Ovary (tissue), 9 donors: ENCODE results near the gene NFYC. TPM values are rescaled to one million over a fixed set of nuclear protein-coding genes. Genes with fewer than 3 reads are reported as not detected.

Source experiments
- DNase-seq, 5 donors: peaks; one replicate each; pipeline ENCODE4 v3.0.0-alpha.2; 2019 to 2020
- H3K27ac ChIP-seq, 2 donors: fragments of 200-600 bp; one replicate each; pipeline versions ENCODE4 v1.5.1 to v1.8.0; 2019 to 2022
- H3K27me3 ChIP-seq: fragments of 200-600 bp; one replicate; pipeline ENCODE4 v1.8.0; 2022
- H3K36me3 ChIP-seq: fragments of 200-600 bp; sonication (generic); one replicate; pipeline ENCODE4 v1.5.1; 2019
- H3K4me1 ChIP-seq: one replicate; pipeline ENCODE4 v1.8.1; 2013; ENCODE audit warnings: mild to moderate bottlenecking, moderate library complexity; ENCODE audit not compliant: insufficient read depth
- H3K4me3 ChIP-seq: fragments of 200-600 bp; sonication (generic); one replicate; pipeline ENCODE4 v1.5.1; 2017
- H3K9me3 ChIP-seq, 2 donors: fragments of 200-600 bp in 1 of 2; sonication (generic) in 1 of 2; one replicate each; pipeline versions ENCODE4 v1.5.1 to v1.8.1; 2013 to 2019; ENCODE audit warnings: mild to moderate bottlenecking in 1 of 2, moderate library complexity in 1 of 2
- CTCF ChIP-seq, 3 donors: fragments of 450-650 bp in 2 of 3; fragments of 200-600 bp in 1 of 3; IDR thresholded peaks; one replicate each; pipeline versions ENCODE4 v1.5.1 to v1.8.0; 2016 to 2022; ENCODE audit warnings: antibody characterized with exemption in 3 of 3, mild to moderate bottlenecking in 1 of 3
- EP300 ChIP-seq: sonication (generic); formaldehyde crosslinking; IDR thresholded peaks from one replicate; pipeline ENCODE4 v1.6.1; 2017; ENCODE audit warnings: antibody characterized with exemption
- POLR2A ChIP-seq: fragments of 450-650 bp; IDR thresholded peaks from one replicate; pipeline ENCODE4 v1.6.1; 2017; ENCODE audit warnings: antibody characterized with exemption, mild to moderate bottlenecking, moderate library complexity
- WGBS, 3 donors: extraction: QIAGEN DNeasy Blood & Tissue Kit in 1 of 3; methylation state at CpG; one replicate each; pipeline versions ENCODE4 v1.1.5 to v1.1.7; 2013 to 2017; 5-methylcytosine and 5-hydroxymethylcytosine counted together
- intact Hi-C, 4 donors: fragments of 100-400 bp; cut with DNase I; formaldehyde crosslinking; loops; one replicate each; pipeline versions ENCODE4 v1.11.0 to v1.15.1; 2022 to 2023
- polyA plus RNA-seq, 2 donors: library from polyadenylated mRNA; stranded (reverse); fragments of 200-250 nt in 1 of 2; fragments of 350-450 nt in 1 of 2; fragmentation: Illumina TruSeq in 1 of 2; extraction: RNeasy Lipid Tissue Mini Kit (QIAGEN cat#74804) in 1 of 2; gene quantifications; one replicate each; pipeline ENCODE4 v1.2.3, GENCODE V29; 2013 to 2014
- total RNA-seq, 7 donors: library from RNA; depleted of rRNA in 2 of 7; stranded (reverse); fragments of >200 nt in 2 of 7; fragmentation: NEBNext Ultra II Directional in 3 of 7; extraction: Animal tissue kit (Norgen Biotek cat#: 25700) in 3 of 7; gene quantifications; one replicate each; pipeline versions ENCODE4 v1.1.0 to v1.2.4, GENCODE V29; 2016 to 2023
- donor health status: DM: no; HTN: no; CAD: no; lungs with moderate emphysema.
- donor health status: DM: no; HTN: no; CAD: no.
- donor health status: Bipolar disorder and iron deficiency.
- donor health status: DM: yes; HTN: yes; CAD: no.
- donor health status: DM: no; HTN: no; CAD: no.
- donor health status: DM: yes; HTN: yes; CAD: no.

The NFYC gene
- total and polyA plus RNA-seq, 9 donors: 28.8 to 90.9 (median 45.1) TPM

- no peak for DNase-seq
- intact Hi-C loops: no loop called here
- WGBS, 3 donors: 14 to 19% (median 16%) methylated on average over 1 of the region's 1 CpG
- peaks cover 2% of the 10 kb centered on the region for H3K4me1 ChIP-seq
- H3K27me3 ChIP-seq: no peaks in the 10 kb centered on the region
- H3K4me3 ChIP-seq: no peak overlapping the region
- no peak for TF ChIP-seq POLR2A
- no peak for TF ChIP-seq EP300
- no peak for TF ChIP-seq CTCF (IDR thresholded peaks at IDR 0.05)
- H3K27ac ChIP-seq: no peak overlapping the region
- H3K36me3 ChIP-seq: no peaks in the 10 kb centered on the region
- H3K9me3 ChIP-seq: no peaks in the 10 kb centered on the region
These were observed 53.7 kb downstream of the NFYC start for GRCh38 chr1:40745176-40745575.

- 82 to 86% (median 82%) methylated on average over 2 of the region's 2 CpGs for WGBS, 3 donors
- no peaks in the 10 kb centered on the region for H3K27me3 ChIP-seq
These were observed 55.0 kb downstream of the NFYC start for GRCh38 chr1:40746344-40747090.

DNA sequence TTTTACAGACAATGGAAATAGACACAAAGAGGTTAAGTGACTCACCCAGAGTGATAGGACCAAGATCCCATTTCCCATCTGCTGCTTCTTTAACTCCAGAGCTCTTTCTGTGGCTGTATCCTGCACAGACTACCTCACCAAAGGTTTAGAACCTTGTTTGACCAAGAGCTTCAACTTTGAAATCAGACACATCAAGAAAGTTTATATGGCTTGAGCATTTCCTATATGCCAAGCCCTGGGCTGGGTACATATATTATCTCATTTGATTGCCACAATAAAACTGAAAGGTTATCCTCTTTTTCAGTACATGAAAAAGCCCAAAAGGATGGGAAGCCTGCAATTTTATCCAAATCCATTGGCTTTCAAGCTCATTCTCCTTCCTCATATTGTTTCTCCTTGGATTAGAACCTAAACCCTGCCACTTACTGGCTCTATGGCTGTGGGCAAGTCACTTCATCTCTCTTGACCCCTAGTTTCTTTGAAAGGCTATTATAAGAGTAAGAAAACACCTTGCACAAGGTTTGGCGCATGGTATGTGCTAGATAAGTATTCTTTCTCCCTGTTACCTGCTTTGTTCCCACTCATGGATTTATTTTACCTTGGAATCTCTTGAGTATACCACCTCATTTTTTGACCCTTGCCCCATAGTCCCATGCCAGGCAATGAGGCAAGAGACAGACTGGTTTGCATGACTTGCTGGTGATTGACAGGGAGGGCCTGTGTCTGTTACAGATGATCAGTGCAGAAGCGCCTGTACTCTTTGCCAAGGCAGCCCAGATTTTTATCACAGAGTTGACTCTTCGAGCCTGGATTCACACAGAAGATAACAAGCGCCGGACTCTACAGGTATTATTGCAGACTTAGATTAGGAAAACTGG is 57.6 kb downstream of the NFYC start:
- Histone ChIP-seq H3K4me1 (peaks cover 2% of the 10 kb centered on the region), H3K4me3 (no peak overlapping the region), H3K36me3 (no peaks in the 10 kb centered on the region), H3K27ac (no peak overlapping the region), H3K27me3 (no peaks in the 10 kb centered on the region), H3K9me3 (no peaks in the 10 kb centered on the region)
- intact Hi-C loops: no loop called here
- TF ChIP-seq EP300: no peak
- TF ChIP-seq POLR2A: no peak
- TF ChIP-seq CTCF (IDR thresholded peaks at IDR 0.05): no peak
- DNase-seq: no peak
- WGBS, 3 donors: 92 to 96% (median 94%) methylated on average over 5 of the region's 5 CpGs

More at GRCh38 chr1:40746344-40747090, 55.0 kb downstream of the NFYC start:
- Histone ChIP-seq H3K9me3 (no peaks in the 10 kb centered on the region), H3K4me1 (peaks cover 2% of the 10 kb centered on the region), H3K36me3 (no peaks in the 10 kb centered on the region), H3K27ac (no peak overlapping the region), H3K4me3 (no peak overlapping the region)
- intact Hi-C loops: no loop called here
- TF ChIP-seq CTCF (IDR thresholded peaks at IDR 0.05): no peak
- TF ChIP-seq POLR2A: no peak
- TF ChIP-seq EP300: no peak
- no peak for DNase-seq

DNA sequence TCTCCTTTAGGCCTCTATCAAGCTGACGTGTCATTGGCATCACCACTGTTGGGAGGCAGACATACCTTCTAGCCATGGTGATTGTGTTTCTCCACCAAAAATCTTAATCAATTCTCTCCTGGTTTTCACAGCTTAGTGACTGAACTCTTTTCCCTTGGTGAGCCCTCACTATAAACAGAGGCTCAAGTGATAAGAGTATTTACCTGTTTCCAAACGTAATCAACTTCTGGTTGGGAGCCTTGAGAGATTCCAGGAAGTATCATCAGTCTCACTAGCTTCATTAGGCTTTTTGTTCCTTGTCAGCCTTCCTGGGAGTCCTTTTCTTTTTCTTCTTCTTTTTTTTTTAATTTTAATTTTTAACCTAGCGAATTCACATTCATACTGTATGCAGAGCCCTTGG is 58.3 kb downstream of the NFYC start:
- H3K36me3 ChIP-seq: no peaks in the 10 kb centered on the region
- no peak overlapping the region for H3K27ac ChIP-seq
- peaks cover 2% of the 10 kb centered on the region for H3K4me1 ChIP-seq
- H3K27me3 ChIP-seq: no peaks in the 10 kb centered on the region
- intact Hi-C loops: no loop called here
- TF ChIP-seq POLR2A (no peak), EP300 (no peak), CTCF (IDR thresholded peaks at IDR 0.05) (no peak)
- no peak for DNase-seq
- no peak overlapping the region for H3K4me3 ChIP-seq
- 75 to 91% (median 88%) methylated on average over 3 of the region's 3 CpGs for WGBS, 3 donors
- no peaks in the 10 kb centered on the region for H3K9me3 ChIP-seq
